ENCODE measurements around the gene MORN4. TPM values are rescaled to one million over a fixed set of nuclear protein-coding genes. Genes with fewer than 3 reads are reported as not detected.
"Not testable (repeated sequence)": the region's sequence is repeated elsewhere in the genome, so short reads cannot be mapped to it uniquely, and the experiment has no call there.

MORN4 gene
- total RNA-seq, 2 donors from 2014 or later, result 1.8 to 2.3 TPM

DNA sequence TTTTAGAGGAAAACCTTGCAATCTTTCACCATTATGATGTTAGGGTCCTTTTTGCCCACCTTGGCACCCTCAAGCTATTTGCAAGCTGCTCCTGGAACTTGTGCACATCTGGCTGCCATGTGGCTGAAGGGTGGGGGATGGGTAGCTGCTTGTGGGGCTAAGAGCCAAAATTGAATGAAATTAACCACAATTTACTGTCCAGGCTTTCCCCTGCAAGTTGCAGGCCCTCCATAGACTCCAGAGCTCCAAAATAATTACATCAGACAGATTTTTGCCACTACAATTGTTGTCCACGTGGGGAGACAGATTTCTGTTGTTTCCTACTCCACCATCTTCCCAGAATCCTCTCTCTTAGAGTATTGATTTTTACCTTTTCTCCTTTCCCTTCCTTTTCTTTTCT, 26.3 kb upstream of the MORN4 start:
- intact Hi-C loops (cut with DNase I), result no loop called here
- Histone ChIP-seq H3K9ac (ENCODE audit: low read depth in 2 of 2, low read length in 2 of 2) (no peak overlapping the region), H3K27ac (no peak overlapping the region), H3K27me3 (no peaks in the 10 kb centered on the region), H3K36me3 (no peaks in the 10 kb centered on the region), H3K4me3 (no peak overlapping the region), H3K9me3 (no peaks in the 10 kb centered on the region), H3K4me1 (no peaks in the 10 kb centered on the region)
- DNase-seq, result no peak
- no peak for TF ChIP-seq CTCF (IDR thresholded peaks at IDR 0.05)

DNA sequence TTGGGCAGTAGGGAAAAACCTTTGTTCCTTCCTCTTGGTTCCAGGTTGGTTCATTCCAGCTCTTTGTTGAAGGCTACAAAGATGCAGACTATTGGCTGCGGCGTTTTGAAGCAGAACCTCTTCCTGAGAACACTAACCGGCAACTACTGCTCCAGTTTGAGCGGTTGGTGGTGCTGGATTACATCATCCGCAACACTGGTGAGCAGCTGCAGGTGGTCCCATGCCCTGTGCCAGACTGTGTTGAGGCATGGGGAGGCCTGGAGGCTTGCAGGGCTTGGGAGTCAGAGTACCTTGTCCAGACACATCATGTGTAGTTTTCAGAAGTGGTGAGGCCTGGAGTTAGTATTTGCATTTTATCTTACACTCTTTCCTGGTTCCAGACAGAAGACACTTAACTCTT, 23.5 kb upstream of the MORN4 start:
- Histone ChIP-seq H3K4me1 (no peaks in the 10 kb centered on the region), H3K36me3 (no peaks in the 10 kb centered on the region), H3K27ac (no peak overlapping the region), H3K4me3 (no peak overlapping the region), H3K9ac (ENCODE audit: low read depth in 2 of 2, low read length in 2 of 2) (no peak overlapping the region), H3K27me3 (no peaks in the 10 kb centered on the region), H3K9me3 (no peaks in the 10 kb centered on the region)
- intact Hi-C loops (cut with DNase I), result no loop called here
- no peak for DNase-seq
- TF ChIP-seq CTCF (IDR thresholded peaks at IDR 0.05), result no peak

DNA sequence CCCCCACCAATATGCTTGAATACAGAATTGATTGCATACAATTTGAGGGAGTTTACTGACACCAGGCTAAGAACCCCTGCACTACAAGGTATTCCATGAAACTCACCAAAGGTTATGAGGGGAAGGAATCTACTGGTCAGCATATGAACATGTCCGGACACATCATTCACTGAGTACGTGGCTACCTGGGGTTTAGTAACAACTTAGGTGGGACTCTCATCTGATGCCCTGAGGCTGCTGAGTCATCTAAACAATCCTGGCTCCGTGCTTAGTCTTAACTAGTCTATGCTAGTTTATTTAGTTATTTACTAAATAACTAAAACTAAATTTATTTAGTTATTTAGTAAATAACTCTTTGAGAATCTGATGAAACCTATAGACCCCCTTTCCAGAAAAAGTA, 18.5 kb upstream of the MORN4 start:
- Histone ChIP-seq H3K4me3 (no peak overlapping the region), H3K4me1 (no peaks in the 10 kb centered on the region), H3K36me3 (peaks cover 5% of the 10 kb centered on the region), H3K9ac (ENCODE audit: low read depth in 2 of 2, low read length in 2 of 2) (no peak overlapping the region), H3K9me3 (no peaks in the 10 kb centered on the region), H3K27me3 (no peaks in the 10 kb centered on the region), H3K27ac (no peak overlapping the region)
- DNase-seq, result no peak
- intact Hi-C loops (cut with DNase I), result no loop called here
- no peak for TF ChIP-seq CTCF (IDR thresholded peaks at IDR 0.05)

DNA sequence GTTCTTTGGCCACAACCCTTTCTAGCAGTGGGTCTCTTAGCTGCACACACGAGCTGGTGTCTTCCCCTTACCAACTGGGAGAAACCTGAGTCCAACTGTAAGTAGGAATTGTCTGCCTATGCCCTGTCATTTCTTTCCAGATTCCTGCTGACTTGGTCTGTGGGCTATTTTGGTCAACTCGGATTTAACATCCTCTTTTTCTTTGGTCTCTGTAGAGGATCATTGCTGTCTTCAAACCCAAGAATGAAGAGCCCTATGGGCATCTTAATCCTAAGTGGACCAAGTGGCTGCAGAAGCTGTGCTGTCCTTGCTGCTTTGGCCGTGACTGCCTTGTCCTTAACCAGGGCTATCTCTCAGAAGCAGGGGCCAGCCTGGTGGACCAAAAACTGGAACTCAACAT, 17.4 kb upstream of the MORN4 start:
- intact Hi-C loops (cut with DNase I), result no loop called here
- peaks cover 5% of the 10 kb centered on the region for H3K36me3 ChIP-seq
- H3K4me3 ChIP-seq, result no peak overlapping the region
- H3K9me3 ChIP-seq, result no peaks in the 10 kb centered on the region
- H3K4me1 ChIP-seq, result no peaks in the 10 kb centered on the region
- no peak overlapping the region for H3K27ac ChIP-seq
- no peaks in the 10 kb centered on the region for H3K27me3 ChIP-seq
- no peak for TF ChIP-seq CTCF (IDR thresholded peaks at IDR 0.05)
- H3K9ac ChIP-seq (ENCODE audit: low read depth in 2 of 2, low read length in 2 of 2), result no peak overlapping the region
- DNase-seq, result no peak

GRCh38 chr10:97649405-97649750, 16.1 kb upstream of the MORN4 start:
- H3K27ac ChIP-seq, result peak overlapping the region; percentile 47
- DNase-seq; H3K4me3 ChIP-seq; H3K9me3 ChIP-seq; intact Hi-C loops (cut with DNase I); H3K4me1 ChIP-seq; H3K36me3 ChIP-seq; H3K9ac ChIP-seq (ENCODE audit: low read depth in 2 of 2, low read length in 2 of 2); H3K27me3 ChIP-seq: not testable (repeated sequence)

- peaks cover 5% of the 10 kb centered on the region for H3K36me3 ChIP-seq
- TF ChIP-seq CTCF (IDR thresholded peaks at IDR 0.05), result no peak
Observed at GRCh38 chr10:97648562-97649404, 15.5 kb upstream of the MORN4 start.

More at GRCh38 chr10:97648562-97649404, 15.5 kb upstream of the MORN4 start:
- DNase-seq, result peak; percentile 21
- H3K9ac ChIP-seq (ENCODE audit: low read depth in 2 of 2, low read length in 2 of 2), result no peak overlapping the region
- intact Hi-C loops (cut with DNase I), result no loop called here
- no peaks in the 10 kb centered on the region for H3K27me3 ChIP-seq
- H3K27ac ChIP-seq, result peak overlapping the region; percentile 47
- H3K9me3 ChIP-seq, result no peaks in the 10 kb centered on the region
- no peaks in the 10 kb centered on the region for H3K4me1 ChIP-seq
- H3K4me3 ChIP-seq, result no peak overlapping the region

Measured in colonic mucosa (tissue), 4 donors.